Measurements from ENCODE around the gene ATPAF1.

The ATPAF1 gene

DNA sequence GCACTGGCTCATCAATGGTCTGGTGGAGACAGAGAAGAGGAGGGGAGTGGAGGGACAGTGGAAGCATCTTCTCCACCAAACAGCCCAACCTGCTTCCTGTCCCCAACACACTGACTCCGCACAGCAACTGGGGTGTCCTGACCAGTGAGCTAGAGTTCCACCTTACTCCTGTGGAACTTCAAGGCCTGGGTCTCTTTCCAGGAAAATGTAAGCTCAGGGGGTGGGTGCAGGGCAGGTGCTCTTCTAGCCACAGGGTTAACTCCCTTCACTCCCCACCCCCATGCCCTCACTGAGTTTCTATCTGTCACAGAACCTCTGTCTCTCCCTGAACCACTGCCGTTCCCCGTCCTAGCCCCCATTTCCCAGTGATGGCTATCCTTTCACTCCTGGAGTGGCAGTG lies 52.4 kb downstream of the ATPAF1 start:
- DNase-seq (ENCODE audit: low read depth) = no peak

DNA sequence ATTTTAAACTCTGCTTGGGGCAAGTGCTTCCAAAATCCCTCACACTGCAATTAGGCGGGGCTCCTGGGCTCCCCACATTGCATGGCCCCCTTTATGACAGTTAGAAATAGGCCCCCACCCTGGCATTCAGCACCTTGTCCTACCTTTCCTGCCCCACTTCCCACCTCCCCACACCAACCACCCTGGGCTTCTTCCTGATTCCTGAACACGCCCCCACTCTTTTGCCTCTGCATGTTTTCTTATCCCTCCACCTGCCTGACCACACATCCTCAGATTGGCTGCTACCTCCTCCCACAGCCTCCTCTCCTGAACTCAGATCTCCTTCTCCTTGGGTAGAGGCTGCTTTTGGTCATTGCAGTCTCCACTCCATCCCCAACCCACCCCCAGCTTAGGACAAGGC lies 53.1 kb downstream of the ATPAF1 start:
- no peak for DNase-seq (ENCODE audit: low read depth)

DNA sequence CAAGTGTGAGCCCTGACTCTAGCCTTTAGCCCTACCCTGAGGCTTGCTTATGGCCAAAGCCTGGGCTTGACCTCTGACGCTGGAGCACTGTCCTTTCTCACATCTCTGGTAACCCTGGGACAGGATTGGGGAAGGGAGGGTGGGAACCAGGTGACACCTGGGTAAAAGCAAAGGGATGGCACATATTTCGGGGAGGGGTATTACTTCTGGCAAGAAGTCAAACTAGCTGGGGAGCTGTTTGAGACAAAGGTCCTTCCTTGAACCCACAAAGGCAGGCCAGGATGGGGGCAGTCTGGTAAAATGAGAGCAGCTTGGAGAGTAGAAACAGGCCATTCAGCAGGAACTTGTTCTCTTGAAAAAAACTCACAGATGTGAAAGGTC lies 53.6 kb downstream of the ATPAF1 start:
- DNase-seq (ENCODE audit: low read depth) = no peak

DNA sequence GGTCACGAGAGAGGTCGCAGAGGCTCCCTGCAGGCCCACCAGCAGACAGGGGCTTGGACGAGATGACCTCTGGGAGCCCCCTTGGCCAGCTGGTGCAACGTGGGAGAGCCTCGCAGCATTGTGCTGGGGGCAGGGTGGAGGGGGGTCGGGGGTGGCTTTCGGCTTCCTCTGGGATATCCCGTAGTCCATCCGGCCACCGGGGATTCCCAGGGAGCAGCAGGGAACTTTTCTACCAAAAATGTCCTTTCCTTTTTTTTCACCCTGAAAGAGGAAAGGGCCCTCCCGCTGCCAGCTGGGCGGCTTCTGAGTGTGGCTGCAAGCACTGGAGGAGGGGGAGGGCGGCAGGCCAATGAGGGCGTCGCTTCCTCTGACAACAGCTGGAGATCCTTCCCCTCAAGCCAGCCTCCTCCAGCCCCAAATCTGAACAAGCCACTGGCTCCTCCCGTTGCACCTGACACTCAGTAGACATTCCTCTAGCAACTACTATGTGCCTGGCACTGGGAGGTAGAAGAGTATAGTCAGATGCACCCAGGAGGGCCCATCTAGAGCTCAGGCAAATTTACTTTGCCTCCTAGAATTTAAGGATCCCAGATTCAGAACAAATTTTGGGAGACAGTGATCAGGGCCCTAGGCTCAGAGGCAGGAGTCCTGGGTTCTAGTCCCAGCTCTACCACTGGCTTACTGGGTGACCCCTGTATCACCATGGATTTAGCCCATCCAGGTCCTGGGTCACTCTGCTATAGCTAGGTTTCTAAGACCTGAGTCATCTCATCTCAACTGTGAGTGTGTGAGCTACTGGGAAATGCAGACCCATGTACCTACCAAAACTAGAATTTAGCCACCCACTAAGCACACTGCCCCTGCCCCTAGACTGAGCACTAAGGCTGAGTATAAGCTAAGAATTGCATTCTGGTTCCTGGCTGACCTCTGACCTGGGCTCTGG lies 54.2 kb downstream of the ATPAF1 start:
- no peak for DNase-seq (ENCODE audit: low read depth)

DNA sequence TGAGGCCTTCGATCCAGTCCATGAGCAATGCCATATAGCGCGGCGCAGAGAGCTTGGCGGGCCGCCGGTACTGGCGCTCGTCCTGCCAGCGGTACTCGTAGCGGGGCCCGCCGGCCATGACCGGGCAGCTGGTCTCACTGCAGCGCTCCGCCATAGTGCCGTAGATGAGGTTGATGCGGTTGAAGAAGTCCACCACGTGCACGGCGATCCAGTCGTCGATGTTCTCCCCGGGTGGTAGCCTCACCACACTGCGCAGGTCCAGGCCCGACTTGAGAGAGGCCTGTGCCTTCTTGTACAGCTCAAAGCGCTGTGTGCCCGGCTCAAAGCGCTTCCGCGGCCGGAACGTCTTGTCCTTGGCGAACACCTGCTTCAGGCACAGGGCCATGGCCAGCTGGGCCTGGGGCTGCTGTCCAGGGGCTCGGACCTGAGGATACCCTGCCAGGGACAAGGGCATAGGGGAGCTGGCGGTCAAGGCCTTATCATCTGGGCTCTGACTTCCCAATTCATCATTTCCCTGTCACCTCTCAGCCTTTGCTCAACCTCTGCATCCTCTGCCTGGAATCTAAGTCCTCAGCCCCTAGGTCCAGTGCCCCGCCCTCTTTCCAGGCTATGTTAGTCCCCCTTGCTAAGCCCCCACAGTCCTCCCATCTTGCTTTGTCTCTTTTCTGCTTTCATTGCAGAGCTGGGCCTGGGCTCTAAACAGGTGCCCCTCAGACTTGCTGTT lies 55.1 kb downstream of the ATPAF1 start:
- no peak for DNase-seq (ENCODE audit: low read depth)

DNA sequence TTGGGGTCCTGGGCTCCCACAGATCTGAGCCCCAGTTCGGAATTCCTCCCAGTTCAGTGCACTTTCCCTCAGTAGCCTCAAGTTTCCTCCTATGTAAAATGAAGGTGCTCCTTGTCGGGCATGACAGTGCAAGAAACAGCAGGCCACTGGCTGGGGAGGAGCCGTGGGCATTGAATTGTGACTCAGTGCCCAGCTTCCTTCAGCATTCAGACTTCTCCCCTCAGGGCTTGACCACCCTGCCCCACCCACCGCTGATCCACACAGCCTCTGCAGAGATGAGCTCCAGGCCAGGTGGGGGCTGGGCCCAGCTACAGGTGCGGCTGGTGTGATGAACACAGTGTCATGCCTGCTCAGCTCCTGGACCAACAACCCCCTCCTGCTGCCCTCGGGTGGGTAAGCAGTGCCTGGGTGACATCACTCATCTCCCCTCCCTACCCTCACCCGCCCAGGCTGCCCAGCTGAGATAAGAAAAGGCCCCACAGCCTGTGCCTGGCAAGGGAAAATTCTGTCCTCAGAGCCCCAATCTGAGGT lies 56.4 kb downstream of the ATPAF1 start:
- no peak for DNase-seq (ENCODE audit: low read depth)

DNA sequence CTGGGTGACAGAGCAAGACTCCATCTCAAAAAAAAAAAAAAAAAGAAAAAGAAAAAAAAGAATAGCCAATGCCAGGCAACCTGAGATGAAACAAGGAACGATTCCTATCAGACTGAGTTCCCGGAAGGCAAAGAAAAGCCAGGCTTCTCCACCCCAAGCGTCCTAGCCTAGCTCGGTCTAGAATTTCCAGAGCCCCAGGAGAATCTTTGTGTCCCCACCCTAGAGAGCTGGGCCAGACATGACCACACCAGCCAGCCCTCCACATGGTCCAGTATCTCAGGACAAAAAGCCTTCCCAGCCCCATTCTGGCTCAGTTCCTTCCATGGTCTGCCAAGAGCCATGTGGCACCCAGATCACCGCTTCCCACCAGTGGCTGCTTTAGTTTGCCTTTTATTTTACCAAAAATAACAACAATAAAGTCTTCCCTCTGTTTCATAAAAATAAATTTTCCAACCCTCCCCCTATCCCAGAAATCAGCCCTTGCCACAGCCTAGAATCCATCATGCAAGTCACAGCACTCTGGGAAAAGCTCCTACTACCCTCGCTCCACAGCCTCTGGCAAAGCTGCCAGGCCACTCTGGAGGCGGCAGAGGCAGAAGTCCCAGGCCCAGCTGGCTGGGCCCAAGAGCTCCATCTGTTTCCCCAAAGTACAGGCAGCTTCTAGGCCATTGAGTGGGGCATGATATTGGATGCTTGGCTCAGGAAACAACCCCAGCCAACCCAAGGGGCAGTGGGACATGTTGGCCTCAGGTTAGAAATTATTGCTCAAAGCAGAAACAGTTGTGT lies 60.6 kb downstream of the ATPAF1 start:
- no peak for DNase-seq (ENCODE audit: low read depth)

DNA sequence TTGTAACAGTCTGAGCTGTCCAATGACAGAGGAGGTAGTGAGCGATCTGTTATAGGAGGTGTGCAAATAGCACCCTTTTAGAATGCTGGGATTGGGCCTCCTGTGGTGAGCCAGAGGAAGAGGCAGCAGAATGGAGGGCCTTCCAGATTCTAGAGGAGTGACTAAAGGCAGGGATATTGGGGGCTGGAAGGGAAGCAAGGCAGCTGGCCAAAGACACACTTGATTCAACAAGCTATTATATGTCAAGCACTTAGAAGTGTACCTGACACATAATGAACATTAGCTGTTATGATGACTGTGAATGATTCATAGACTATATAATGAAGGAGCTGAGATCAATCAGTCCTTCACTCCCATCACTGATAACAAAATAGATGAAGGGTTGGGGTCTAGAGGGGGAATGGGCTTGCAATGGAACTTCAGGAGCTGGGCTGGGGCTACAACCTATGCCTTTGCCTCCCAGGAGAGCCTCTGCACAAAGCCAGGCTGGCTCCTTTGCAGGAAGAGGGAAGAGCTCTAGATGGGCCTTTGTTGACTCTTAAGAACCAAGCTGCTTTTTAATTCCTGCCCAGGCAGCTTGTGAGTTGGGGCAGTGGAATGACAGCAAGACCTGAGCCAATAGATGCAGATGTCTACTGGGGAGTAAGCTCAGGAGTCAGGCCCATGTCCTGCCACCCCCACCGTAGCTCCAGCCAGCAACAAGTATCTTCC lies 61.8 kb downstream of the ATPAF1 start:
- no peak for DNase-seq (ENCODE audit: low read depth)

DNA sequence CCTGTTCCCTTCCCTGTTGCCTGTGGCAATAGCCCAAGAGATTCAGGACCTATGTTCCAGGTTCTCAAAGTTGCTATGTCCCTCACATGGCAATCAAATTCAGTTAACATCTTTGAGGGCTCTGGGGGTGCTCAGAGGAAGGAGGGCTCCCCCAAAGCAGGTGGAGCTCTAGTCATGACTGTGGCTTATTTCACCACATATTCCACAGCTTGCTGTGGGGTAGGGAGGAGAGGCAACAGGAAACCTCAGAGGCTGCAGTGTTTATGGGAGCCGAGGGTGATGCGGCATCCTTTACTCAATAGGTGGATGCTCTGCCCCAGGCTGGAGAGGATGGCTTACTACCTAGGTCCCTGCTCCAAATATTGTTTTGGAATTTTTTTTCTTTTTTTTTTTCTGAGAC lies 62.9 kb downstream of the ATPAF1 start:
- no peak for DNase-seq (ENCODE audit: low read depth)

DNA sequence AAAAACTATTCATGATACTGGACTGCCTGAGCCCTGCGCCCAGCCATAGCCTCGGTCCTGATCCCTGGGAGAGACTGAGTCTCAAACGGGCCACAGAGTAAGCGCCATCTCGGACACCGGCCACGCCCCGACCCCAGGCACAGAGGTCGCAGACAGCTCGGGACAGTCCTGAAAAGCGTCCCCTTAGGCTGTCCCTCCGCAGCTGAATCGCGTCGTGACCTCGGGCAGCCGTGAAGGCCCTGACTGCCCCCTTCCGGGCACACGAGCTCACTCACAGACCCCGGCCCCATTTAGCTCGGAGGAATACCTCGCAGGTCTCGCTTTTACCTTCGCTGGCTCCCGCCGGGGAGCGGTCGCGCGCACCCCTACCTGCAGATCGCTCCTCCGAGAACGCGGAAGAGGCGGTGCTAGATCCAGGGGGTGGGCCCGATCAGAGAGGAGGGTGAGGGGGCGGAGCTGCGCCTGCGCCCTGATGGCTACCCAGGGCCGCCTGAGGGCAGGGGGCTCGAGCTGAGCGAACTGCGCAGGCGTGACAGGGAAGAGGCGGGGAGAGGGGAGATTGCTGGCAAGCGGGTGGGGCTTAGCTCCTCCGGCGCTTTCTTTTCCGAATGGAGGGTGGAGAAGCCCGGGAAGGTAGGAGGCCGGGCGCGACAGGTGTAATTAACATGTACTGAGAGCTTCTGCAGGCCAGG lies 64.2 kb downstream of the ATPAF1 start, which contains the start of gene MKNK1:
Gene MKNK1 (minus strand): TSS at position 411 of the 692 bp plus-strand sequence. CDS start 20,941 bp downstream, outside the sequence.
- peak; percentile 84 for DNase-seq (ENCODE audit: low read depth)

DNA sequence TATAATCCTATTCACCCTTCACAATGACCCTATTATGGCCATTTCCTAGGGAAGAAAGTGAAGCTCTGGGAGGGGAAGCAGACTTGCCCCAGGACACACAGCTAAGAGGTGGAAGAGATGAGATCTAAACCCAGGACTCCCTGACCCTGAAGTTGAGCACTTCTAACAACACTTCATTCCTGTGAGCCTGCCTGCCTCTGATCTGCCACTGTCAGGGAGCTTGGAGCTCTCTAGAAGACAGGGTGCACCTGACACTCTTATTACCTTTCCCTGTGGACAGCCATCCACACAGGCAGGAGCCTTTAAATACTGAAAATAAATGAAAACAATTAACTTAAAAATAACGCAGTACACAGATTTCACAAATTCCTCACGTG lies 64.7 kb downstream of the ATPAF1 start:
- no peak for DNase-seq (ENCODE audit: low read depth)

DNA sequence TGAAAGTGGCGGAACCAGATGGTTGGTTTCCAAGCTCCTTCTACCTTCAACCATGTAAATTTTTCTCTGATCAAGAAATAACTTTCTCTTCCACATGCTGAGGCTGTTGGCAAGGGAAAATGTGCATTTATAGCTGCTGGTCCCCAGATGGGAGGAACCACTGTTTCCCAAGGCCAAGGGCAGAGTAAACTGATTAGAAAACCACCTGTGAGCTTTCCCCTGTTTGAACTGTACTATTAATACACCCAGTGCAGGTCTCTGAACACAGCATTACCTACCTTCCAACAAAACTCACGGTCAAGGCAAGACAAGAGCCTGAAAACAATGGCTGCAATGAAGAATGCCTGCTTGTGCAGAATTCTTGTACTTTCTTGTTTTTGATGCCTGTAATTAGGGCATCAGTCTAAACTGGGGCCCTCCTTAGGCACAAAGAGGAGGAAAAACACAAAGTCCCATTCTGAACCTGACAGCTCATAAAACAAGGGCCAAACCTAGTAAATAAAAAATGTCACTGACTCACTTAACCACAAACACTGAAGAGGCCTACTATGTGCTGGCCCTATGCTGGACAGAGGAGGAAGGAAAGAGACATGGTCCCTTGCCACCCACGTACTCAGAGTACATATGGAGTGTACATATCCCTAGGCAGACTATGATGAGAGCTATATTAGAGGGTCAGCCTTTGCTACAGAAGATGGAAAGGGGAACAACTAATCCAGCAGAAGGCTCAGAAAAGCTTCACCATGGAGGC lies 66.7 kb downstream of the ATPAF1 start:
- no peak for DNase-seq (ENCODE audit: low read depth)

DNA sequence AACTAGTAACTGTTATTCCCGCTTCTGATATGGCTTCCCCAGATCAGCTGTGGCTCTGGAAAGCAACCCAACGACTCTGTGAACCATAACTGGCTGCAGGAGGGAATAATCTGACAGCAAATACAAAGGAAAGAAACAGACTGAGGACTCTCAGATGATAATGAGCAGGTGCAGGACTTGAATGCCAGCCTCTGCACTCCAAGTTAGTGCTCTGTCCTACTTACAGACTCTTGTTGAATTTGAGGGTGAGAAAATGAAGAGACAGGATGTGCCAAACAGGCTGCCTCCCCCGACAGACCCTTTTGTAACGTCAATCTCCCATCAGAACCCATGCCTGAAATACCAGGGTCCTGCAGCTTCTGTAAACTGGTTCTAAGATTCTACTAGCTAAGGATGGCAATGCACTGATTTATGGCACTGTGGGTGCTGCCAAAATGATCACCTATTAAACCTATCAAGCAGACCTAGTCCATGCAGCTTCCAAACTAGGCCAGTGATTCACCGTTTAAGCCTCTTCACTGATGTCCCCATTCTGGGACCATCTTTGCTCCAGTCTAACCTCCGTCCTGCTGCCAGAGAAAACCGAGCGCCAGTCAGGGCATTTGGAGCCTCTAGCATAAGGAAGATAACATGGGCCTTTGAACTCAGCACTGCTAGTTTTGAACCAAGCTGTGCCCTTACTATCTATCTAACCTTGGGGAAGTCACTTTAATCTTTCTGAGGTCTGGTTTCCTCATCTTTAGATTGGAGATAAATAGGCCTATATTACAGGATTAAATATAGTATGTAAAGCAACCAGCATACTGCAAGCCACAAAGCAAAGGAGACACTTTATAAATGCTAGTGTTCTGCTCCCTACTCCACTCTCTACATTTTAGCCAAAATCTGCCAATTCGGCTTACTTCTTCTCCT lies 68.8 kb downstream of the ATPAF1 start:
- DNase-seq (ENCODE audit: low read depth) = no peak

DNA sequence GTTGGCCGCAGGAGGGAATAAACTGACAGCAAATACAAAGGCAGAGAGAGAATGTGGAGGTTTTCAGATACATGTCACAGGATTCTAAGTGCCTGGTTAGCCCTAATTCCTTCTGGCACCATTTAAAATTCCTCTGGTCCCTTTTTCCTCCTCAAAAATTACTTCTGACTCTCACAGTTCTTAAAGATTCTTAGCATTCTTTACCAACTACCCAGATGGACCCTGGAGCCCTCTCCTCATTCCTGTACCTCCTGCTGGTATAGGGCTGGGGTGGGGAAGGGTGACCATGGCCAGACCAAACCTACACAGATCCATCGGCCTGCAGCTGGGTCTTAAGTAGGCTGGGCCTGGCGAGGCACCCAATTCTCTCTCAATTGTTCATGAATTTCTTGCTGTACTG lies 71.3 kb downstream of the ATPAF1 start:
- no peak for DNase-seq (ENCODE audit: low read depth)

DNA sequence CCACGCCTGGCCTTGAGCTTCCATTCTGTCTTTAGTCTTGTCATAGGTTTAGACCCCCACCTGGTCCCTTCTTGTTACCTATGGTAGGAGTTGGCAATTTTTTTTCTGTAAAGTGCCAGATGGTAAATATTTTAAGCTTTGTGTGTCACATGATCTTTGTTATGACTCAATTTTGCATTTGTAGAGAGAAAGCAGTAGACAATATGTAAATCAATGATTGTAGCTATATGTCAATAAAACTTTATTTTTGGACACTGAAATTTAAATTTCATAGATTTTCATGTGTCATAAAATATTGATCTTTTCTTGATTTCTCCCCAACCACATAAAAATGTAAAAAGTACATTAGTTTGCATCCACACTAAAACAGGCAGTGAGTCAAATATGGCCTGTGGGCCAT lies 72.1 kb downstream of the ATPAF1 start:
- DNase-seq (ENCODE audit: low read depth) = no peak

DNA sequence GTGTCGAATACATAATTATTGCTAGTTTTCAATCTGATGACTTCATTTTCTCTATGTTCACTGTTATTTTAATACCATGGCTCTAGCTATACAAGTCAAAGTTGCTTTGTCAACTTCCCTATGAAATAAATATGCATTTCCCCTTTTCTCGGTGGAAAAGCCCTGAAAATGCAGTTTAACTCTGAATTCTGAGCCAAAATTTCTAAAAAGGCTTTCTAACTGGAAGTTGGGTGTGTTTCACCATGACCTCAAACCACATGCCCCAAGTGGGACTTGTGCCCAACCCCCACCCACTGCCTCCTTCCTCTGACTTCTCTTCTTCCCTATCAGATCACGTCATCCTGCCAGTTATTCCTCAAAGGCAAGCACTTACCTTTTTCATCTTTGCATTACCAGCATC lies 73.0 kb downstream of the ATPAF1 start:
- DNase-seq (ENCODE audit: low read depth) = no peak

DNA sequence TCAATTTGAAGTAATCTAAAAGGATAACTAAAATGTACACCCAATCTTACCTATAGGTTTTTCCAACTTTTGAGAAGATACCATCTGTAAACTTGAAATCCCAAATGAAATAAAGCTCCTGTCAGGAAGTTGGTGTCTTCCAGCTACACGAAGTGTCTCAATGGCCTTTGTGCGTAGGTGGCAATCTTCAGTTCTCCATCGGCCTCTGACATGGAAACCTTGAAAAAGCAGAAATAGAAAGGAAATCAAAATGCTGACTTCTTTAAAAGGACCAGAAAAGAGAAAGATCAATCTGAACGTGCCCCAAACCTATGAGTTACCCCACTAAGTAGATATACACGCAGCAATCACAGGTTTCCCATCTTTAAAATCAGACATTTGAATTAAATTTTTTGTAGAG lies 74.1 kb downstream of the ATPAF1 start:
- no peak for DNase-seq (ENCODE audit: low read depth)

DNA sequence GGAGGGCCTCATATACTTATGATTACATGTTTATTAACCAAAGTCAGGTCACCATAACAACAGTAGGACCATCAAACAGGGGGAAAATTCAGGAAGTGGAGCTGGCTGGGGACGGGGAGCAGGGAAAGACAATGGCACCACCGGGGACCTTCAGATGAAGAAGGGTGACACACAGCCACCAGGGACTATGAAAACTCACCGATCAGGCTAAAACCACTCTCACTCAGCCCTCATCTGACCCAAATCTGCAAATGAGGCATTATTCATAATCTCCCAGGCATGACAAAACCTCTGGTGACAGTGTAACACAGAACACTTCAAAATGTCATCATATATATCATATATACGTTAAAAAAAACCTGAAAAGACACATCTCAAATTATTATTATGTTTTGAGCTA lies 75.3 kb downstream of the ATPAF1 start:
- DNase-seq (ENCODE audit: low read depth) = no peak

DNA sequence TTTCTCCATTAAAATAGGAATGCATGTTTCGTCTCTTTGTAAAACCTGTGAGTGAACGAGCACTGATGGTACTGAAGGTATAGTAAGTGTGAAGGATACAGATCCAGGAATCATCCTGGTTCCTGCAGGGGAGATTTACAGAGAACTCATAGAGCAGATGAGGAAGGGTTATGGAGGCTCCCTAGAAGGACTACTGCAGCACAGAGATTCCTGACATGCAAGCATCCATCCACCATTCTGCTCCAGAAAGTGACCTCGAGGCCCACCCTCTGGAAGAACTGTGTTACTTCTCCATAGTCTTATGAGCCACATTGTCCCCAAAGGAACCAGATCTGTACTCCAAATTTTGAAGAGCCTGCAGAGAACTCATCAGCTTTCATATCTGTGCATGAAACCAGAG lies 78.6 kb downstream of the ATPAF1 start:
- DNase-seq (ENCODE audit: low read depth) = no peak
